Fibroblast of lung (primary cell): ENCODE measurements around the gene PIK3R3. TPM values are rescaled to one million over a fixed set of nuclear protein-coding genes. Genes with fewer than 3 reads are reported as not detected.

Experiments
- DNase-seq, 2 donors: peaks; one replicate each; pipeline versions ENCODE4 v3.0.0 to v3.0.0-alpha.2; 2010; ENCODE audit warnings: low read depth in 2 of 2
- H2AFZ ChIP-seq: 2 replicates; pipeline ENCODE4 v1.5.1; 2012; ENCODE audit warnings: low read length, control low read depth, inconsistent platforms
- H3K27ac ChIP-seq: 2 replicates; pipeline ENCODE4 v1.5.1; 2011; ENCODE audit warnings: low read length, control low read depth; ENCODE audit not compliant: insufficient read depth
- H3K27me3 ChIP-seq: 2 replicates; pipeline ENCODE4 v1.5.1; 2011; ENCODE audit warnings: mild to moderate bottlenecking, low read length; ENCODE audit not compliant: control insufficient read depth, insufficient read depth
- H3K36me3 ChIP-seq: 2 replicates; pipeline ENCODE4 v1.5.1; 2011; ENCODE audit warnings: low read length; ENCODE audit not compliant: control insufficient read depth, insufficient read depth
- H3K4me1 ChIP-seq: 2 replicates; pipeline ENCODE4 v1.5.1; 2011; ENCODE audit warnings: low read length; ENCODE audit not compliant: control insufficient read depth, insufficient read depth; ENCODE audit errors: extremely low read depth
- H3K4me2 ChIP-seq: 2 replicates; pipeline ENCODE4 v1.5.1; 2011; ENCODE audit warnings: low read length, control low read depth; ENCODE audit not compliant: insufficient read depth; ENCODE audit errors: extremely low read depth
- H3K4me3 ChIP-seq, 4 experiments: fragments of 200-600 bp in 1 of 4; sonication (generic) in 1 of 4; replicated peaks in 1 of 4; 2 replicates each; pipeline ENCODE4 v1.5.1; 2011 to 2016; ENCODE audit warnings: low read length in 4 of 4, low read depth in 3 of 4, mild to moderate bottlenecking in 3 of 4, control low read depth in 2 of 4, inconsistent platforms in 1 of 4, mixed read lengths in 1 of 4; ENCODE audit not compliant: insufficient read depth in 1 of 4; ENCODE audit errors: control extremely low read depth in 1 of 4
- H3K79me2 ChIP-seq: 2 replicates; pipeline ENCODE4 v1.5.1; 2012; ENCODE audit warnings: mild to moderate bottlenecking, low read length, inconsistent platforms; ENCODE audit not compliant: control insufficient read depth, insufficient read depth
- H3K9ac ChIP-seq: 2 replicates; pipeline ENCODE4 v1.5.1; 2011; ENCODE audit warnings: mild to moderate bottlenecking, low read length, control low read depth; ENCODE audit not compliant: insufficient read depth
- H3K9me3 ChIP-seq: 2 replicates; pipeline ENCODE4 v1.5.1; 2012; ENCODE audit warnings: low read depth, low read length; ENCODE audit not compliant: control insufficient read depth, insufficient read depth
- H4K20me1 ChIP-seq: 2 replicates; pipeline ENCODE4 v1.5.1; 2011; ENCODE audit warnings: low read length; ENCODE audit not compliant: control insufficient read depth, insufficient read depth; ENCODE audit errors: extremely low read depth
- CTCF ChIP-seq, 2 donors: IDR thresholded peaks in 1 of 2; conservative IDR thresholded peaks in 1 of 2; 1 replicate in 1 of 2; 2 replicates in 1 of 2; pipeline ENCODE4 v1.5.1; 2011 to 2012; ENCODE audit warnings: low read length in 2 of 2, control low read depth in 1 of 2, inconsistent platforms in 1 of 2, low read depth in 1 of 2, mild to moderate bottlenecking in 1 of 2
- EZH2 ChIP-seq: IDR thresholded peaks from 2 replicates; pipeline ENCODE4 v1.5.1; 2012; ENCODE audit warnings: low read length, control low read depth, mild to moderate bottlenecking; ENCODE audit errors: missing control alignments
- polyA plus RNA-seq, 2 donors: library from polyadenylated mRNA; depleted of rRNA in 1 of 2; stranded (reverse) in 1 of 2; unstranded in 1 of 2; fragments of >200 nt; gene quantifications; 2 replicates each; pipeline ENCODE4 v1.2.1, GENCODE V29; 2011 to 2012; ENCODE audit warnings: missing spikeins in 1 of 2
- total RNA-seq: library from RNA; depleted of rRNA; stranded (reverse); fragments of >200 nt; gene quantifications from 2 replicates; pipeline ENCODE4 v1.2.1, GENCODE V29; 2014

Gene PIK3R3
- total and polyA plus RNA-seq, 2 donors (not counting 1 experiment from before 2014, with no cell fraction given) = 3.3 to 4.1 TPM

- Histone ChIP-seq H3K9me3 (no peaks in the 10 kb centered on the region), H3K27me3 (no peaks in the 10 kb centered on the region), H3K4me2 (no peak overlapping the region), H3K79me2 (no peaks in the 10 kb centered on the region), H3K36me3 (peaks cover 13% of the 10 kb centered on the region), H2AFZ (no peak overlapping the region), H3K4me3 (no peak overlapping the region), H3K27ac (no peak overlapping the region), H3K9ac (no peak overlapping the region), H3K4me1 (no peaks in the 10 kb centered on the region), H4K20me1 (no peaks in the 10 kb centered on the region)
- TF ChIP-seq CTCF (conservative IDR thresholded peaks at IDR 0.05 in 1 of 2, IDR thresholded peaks at IDR 0.05 in 1 of 2; ENCODE audit: low read depth in 1 of 2, low read length in 2 of 2) = no peak
- no peak for TF ChIP-seq EZH2
- DNase-seq = no peak
Observed at GRCh38 chr1:46030876-46031660, 101.4 kb downstream of the PIK3R3 start.

GRCh38 chr1:46030074-46030870 is 102.2 kb downstream of the PIK3R3 start:
- Histone ChIP-seq H3K27ac (no peak overlapping the region), H3K9me3 (no peaks in the 10 kb centered on the region), H3K36me3 (peaks cover 13% of the 10 kb centered on the region), H3K9ac (no peak overlapping the region), H3K4me2 (no peak overlapping the region), H2AFZ (no peak overlapping the region), H3K27me3 (no peaks in the 10 kb centered on the region), H3K4me1 (no peaks in the 10 kb centered on the region), H4K20me1 (no peaks in the 10 kb centered on the region), H3K79me2 (no peaks in the 10 kb centered on the region), H3K4me3 (no peak overlapping the region)
- no peak for DNase-seq
- TF ChIP-seq EZH2 (no peak), CTCF (conservative IDR thresholded peaks at IDR 0.05 in 1 of 2, IDR thresholded peaks at IDR 0.05 in 1 of 2; ENCODE audit: low read depth in 1 of 2, low read length in 2 of 2) (no peak)

- Histone ChIP-seq H3K9me3 (no peaks in the 10 kb centered on the region), H3K36me3 (peaks cover 13% of the 10 kb centered on the region), H3K4me2 (no peak overlapping the region), H3K27me3 (no peaks in the 10 kb centered on the region), H2AFZ (no peak overlapping the region), H3K4me1 (no peaks in the 10 kb centered on the region), H4K20me1 (no peaks in the 10 kb centered on the region), H3K9ac (no peak overlapping the region), H3K4me3 (no peak overlapping the region), H3K27ac (no peak overlapping the region), H3K79me2 (no peaks in the 10 kb centered on the region)
- TF ChIP-seq CTCF (conservative IDR thresholded peaks at IDR 0.05 in 1 of 2, IDR thresholded peaks at IDR 0.05 in 1 of 2; ENCODE audit: low read depth in 1 of 2, low read length in 2 of 2) (no peak), EZH2 (no peak)
- DNase-seq = no peak
Observed at GRCh38 chr1:46027788-46028573, 104.4 kb downstream of the PIK3R3 start.
